Lower leg skin (tissue), 3 donors: ENCODE measurements around the gene CAAP1.

Experiments
- CTCF ChIP-seq, 3 donors: fragments of 450-650 bp; IDR thresholded peaks; one replicate each; pipeline ENCODE4 v1.5.1; 2016; ENCODE audit warnings: antibody characterized with exemption in 3 of 3, mild to moderate bottlenecking in 3 of 3, moderate library complexity in 2 of 3
- POLR2A ChIP-seq, 2 donors: fragments of 450-650 bp; IDR thresholded peaks; one replicate each; pipeline ENCODE4 v1.6.1; 2016 to 2017; ENCODE audit warnings: antibody characterized with exemption in 2 of 2, mild to moderate bottlenecking in 1 of 2, moderate library complexity in 1 of 2

- no peak for TF ChIP-seq CTCF (IDR thresholded peaks at IDR 0.05)
- TF ChIP-seq POLR2A (IDR thresholded peaks at IDR 0.05): no peak
Observed at GRCh38 chr9:26888271-26888670, 4.3 kb downstream of the CAAP1 start.
